HCT116 (cell line): Measurements from ENCODE around the gene ATXN7L1. TPM values are rescaled to one million over a fixed set of nuclear protein-coding genes. Genes with fewer than 3 reads are reported as not detected.
A peak's percentile ranks its signal among the peaks of the same experiment; 100 is the strongest.

Experiments used
- ATAC-seq: fragments of 200-7000 bp; cut with Tn5 transposase; 2 replicates; pipeline ENCODE4 v1.9.1; 2020; ENCODE audit warnings: mild to moderate bottlenecking, moderate library complexity
- BruUV-seq: library from RNA; stranded (reverse); fragments of 400-500 nt; replicated peaks from 2 replicates; lab custom pipeline; 2021; lab: Mats Ljungman, UMichigan
- CTCF ChIA-PET: fragments of 300-600 bp; sonication (Branson Sonifier 250); formaldehyde crosslinking; loops from one replicate; lab custom pipeline; 2021; ENCODE audit warnings: antibody characterized with exemption; lab: Charles Lee
- POLR2A ChIA-PET: fragments of 300-600, 350-600 bp; sonication (Branson Sonifier 250); formaldehyde crosslinking; loops from one replicate; lab custom pipeline; 2021; ENCODE audit warnings: antibody characterized with exemption; lab: Charles Lee
- RAD21 ChIA-PET, 2 experiments: fragments of 300-600 bp; sonication (Branson Sonifier 250); formaldehyde crosslinking; loops; one replicate each; lab custom pipeline; 2023; ENCODE audit warnings: low total read pairs in 2 of 2; ENCODE audit not compliant: uncharacterized antibody in 2 of 2, unreplicated experiment in 2 of 2, low non-redundant PET in 1 of 2; lab: Charles Lee
- DNase-seq: peaks from one replicate; pipeline ENCODE4 v3.0.0-alpha.2; 2010; ENCODE audit warnings: low read depth, low spot score
- H2AFZ ChIP-seq: fragments of 200-600 bp; shearing (Covaris generic), sonication (generic); 2 replicates; pipeline ENCODE4 v1.6.1; 2017; ENCODE audit warnings: low read depth, mixed run types, mixed read lengths, antibody characterized with exemption, low read length; ENCODE audit not compliant: poor library complexity, severe bottlenecking
- H3K27ac ChIP-seq: 2 replicates; pipeline ENCODE4 v1.5.1; 2012; ENCODE audit warnings: low read depth, low read length
- H3K27me3 ChIP-seq: fragments of 200-600 bp; sonication (generic); 2 replicates; pipeline ENCODE4 v1.6.1; 2016; ENCODE audit warnings: mixed run types, low read length, mixed read lengths; ENCODE audit not compliant: insufficient read depth
- H3K36me3 ChIP-seq, 2 experiments: fragments of 200-500 bp in 1 of 2; fragments of 200-600 bp in 1 of 2; sonication (Bioruptor generic) in 1 of 2; sonication (generic) in 1 of 2; 2 replicates each; pipeline versions ENCODE4 v1.5.1 to v1.6.1; 2014 to 2016; ENCODE audit warnings: low read length in 2 of 2, inconsistent platforms in 1 of 2, mixed read lengths in 1 of 2, mixed run types in 1 of 2; ENCODE audit not compliant: insufficient read depth in 2 of 2, control insufficient read depth in 1 of 2
- H3K4me1 ChIP-seq, 2 experiments: fragments of 200-600 bp in 1 of 2; sonication (generic) in 1 of 2; 2 replicates each; pipeline versions ENCODE4 v1.5.1 to v1.6.1; 2012 to 2017; ENCODE audit warnings: low read length in 2 of 2, inconsistent platforms in 1 of 2, mild to moderate bottlenecking in 1 of 2, mixed read lengths in 1 of 2, mixed run types in 1 of 2, moderate library complexity in 1 of 2; ENCODE audit not compliant: insufficient read depth in 2 of 2, control insufficient read depth in 1 of 2
- H3K4me2 ChIP-seq: fragments of 200-600 bp; sonication (generic); 2 replicates; pipeline ENCODE4 v1.6.1; 2017; ENCODE audit warnings: mixed run types, low read length, mixed read lengths
- H3K4me3 ChIP-seq, 2 experiments: fragments of 200-600 bp in 1 of 2; sonication (generic) in 1 of 2; replicated peaks in 1 of 2; 2 replicates each; pipeline ENCODE4 v1.5.1; 2011 to 2016; ENCODE audit warnings: low read length in 2 of 2, control low read depth in 1 of 2, low read depth in 1 of 2, mild to moderate bottlenecking in 1 of 2, mixed read lengths in 1 of 2, mixed run types in 1 of 2
- H3K79me2 ChIP-seq: fragments of 200-600 bp; sonication (generic); 2 replicates; pipeline ENCODE4 v1.6.1; 2017; ENCODE audit warnings: mild to moderate bottlenecking, mixed run types, low read length, moderate library complexity, mixed read lengths; ENCODE audit not compliant: insufficient read depth
- H3K9ac ChIP-seq: fragments of 200-600 bp; sonication (generic); 2 replicates; pipeline ENCODE4 v1.6.1; 2016; ENCODE audit warnings: low read length, mixed read lengths
- H3K9me2 ChIP-seq: fragments of 200-600 bp; sonication (generic), shearing (Covaris generic); 2 replicates; pipeline ENCODE4 v1.6.1; 2017; ENCODE audit warnings: mixed run types, mild to moderate bottlenecking, moderate library complexity; ENCODE audit not compliant: insufficient read depth
- H3K9me3 ChIP-seq, 2 experiments: fragments of 200-500 bp in 1 of 2; fragments of 200-600 bp in 1 of 2; sonication (Bioruptor generic) in 1 of 2; sonication (generic) in 1 of 2; 2 replicates each; pipeline ENCODE4 v1.6.1; 2014 to 2017; ENCODE audit warnings: low read length in 2 of 2, mixed read lengths in 2 of 2, inconsistent platforms in 1 of 2, low read depth in 1 of 2, mild to moderate bottlenecking in 1 of 2, mixed run types in 1 of 2, moderate library complexity in 1 of 2; ENCODE audit not compliant: control insufficient read depth in 1 of 2, insufficient read depth in 1 of 2
- H4K20me1 ChIP-seq: fragments of 200-600 bp; sonication (generic), shearing (Covaris generic); 2 replicates; pipeline ENCODE4 v1.6.1; 2017; ENCODE audit warnings: mixed run types, mild to moderate bottlenecking, moderate library complexity; ENCODE audit not compliant: insufficient read depth
- CBX3 ChIP-seq: IDR thresholded peaks from 2 replicates; pipeline ENCODE4 v1.6.1; 2012; ENCODE audit warnings: low read depth
- EGR1 ChIP-seq: IDR thresholded peaks from 2 replicates; pipeline ENCODE4 v1.6.1; 2012; ENCODE audit warnings: low read depth
- EZH2 ChIP-seq: fragments of 200-600 bp; sonication (generic); IDR thresholded peaks from 2 replicates; pipeline ENCODE4 v1.6.1; 2017; ENCODE audit warnings: antibody characterized with exemption, mixed run types
- EZH2phosphoT487 ChIP-seq: fragments of 200-600 bp; IDR thresholded peaks from 2 replicates; pipeline ENCODE4 v1.6.1; 2018; ENCODE audit warnings: antibody characterized with exemption, borderline replicate concordance
- FOSL1 ChIP-seq: IDR thresholded peaks from 2 replicates; pipeline ENCODE4 v1.6.1; 2012; ENCODE audit warnings: low read depth
- JUND ChIP-seq: IDR thresholded peaks from 2 replicates; pipeline ENCODE4 v1.6.1; 2012
- POLR2AphosphoS5 ChIP-seq: IDR thresholded peaks from 2 replicates; pipeline ENCODE4 v1.6.1; 2011; ENCODE audit warnings: mild to moderate bottlenecking, low read depth, low read length, moderate library complexity
- RAD21 ChIP-seq: IDR thresholded peaks from 2 replicates; pipeline ENCODE4 v1.6.1; 2012; ENCODE audit warnings: low read depth, mild to moderate bottlenecking
- SIN3A ChIP-seq: IDR thresholded peaks from 2 replicates; pipeline ENCODE4 v1.6.1; 2012; ENCODE audit warnings: low read depth
- SRF ChIP-seq: IDR thresholded peaks from 2 replicates; pipeline ENCODE4 v1.6.1; 2012; ENCODE audit warnings: low read depth
- TCF7L2 ChIP-seq: IDR thresholded peaks from 2 replicates; pipeline ENCODE4 v1.7.0; 2011; ENCODE audit warnings: borderline replicate concordance, inconsistent platforms; ENCODE audit not compliant: insufficient read depth, insufficient read length; ENCODE audit errors: extremely low read depth
- intact Hi-C: fragments of 100-400 bp; cut with micrococcal nuclease; formaldehyde crosslinking; loops from 2 replicates; pipeline ENCODE4 v1.10.0; 2022
- total RNA-seq: library from RNA; stranded (reverse); gene quantifications from one replicate; pipeline ENCODE4 v1.2.1, GENCODE V29; 2021; ENCODE audit not compliant: unreplicated experiment
- TF ChIP-seq, protein P1 (sequence below): IDR thresholded peaks from 2 replicates; pipeline ENCODE4 v1.6.1; 2012; ENCODE audit warnings: low read depth
- TF ChIP-seq, protein P2 (sequence below): IDR thresholded peaks from 2 replicates; pipeline ENCODE4 v1.6.1; 2011; ENCODE audit warnings: mild to moderate bottlenecking, low read length, moderate library complexity; ENCODE audit not compliant: insufficient replicate concordance; ENCODE audit errors: extremely low read depth
- TF ChIP-seq, protein P3 (sequence below): IDR thresholded peaks from 2 replicates; pipeline ENCODE4 v1.6.1; 2012
- TF ChIP-seq, protein P4 (sequence below): IDR thresholded peaks from 2 replicates; pipeline ENCODE4 v1.6.1; 2012

ATXN7L1 gene
- total RNA-seq, 1 experiment from 2014 or later = 11.5 TPM

DNA sequence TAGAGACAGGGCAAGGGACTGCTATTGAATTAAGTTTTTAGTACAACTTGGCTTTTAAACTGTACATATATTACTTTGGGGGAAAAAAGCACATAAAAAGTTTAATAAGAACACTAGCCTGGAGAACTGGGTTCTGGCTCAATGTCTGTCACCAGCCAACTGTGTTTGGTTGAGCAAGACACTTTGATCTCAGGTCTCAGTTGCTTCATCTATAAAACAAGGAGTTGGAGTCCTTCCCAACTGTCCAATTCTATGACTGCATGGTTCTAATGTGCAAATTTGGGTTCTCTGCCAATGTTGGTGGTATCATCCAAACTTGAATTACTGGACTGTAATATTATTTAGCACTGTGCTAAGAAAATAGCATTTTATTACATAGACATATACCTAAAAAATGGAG is 50.3 kb downstream of the ATXN7L1 start:
- Histone ChIP-seq H2AFZ (no peak overlapping the region), H3K9me2 (no peaks in the 10 kb centered on the region), H3K27me3 (no peaks in the 10 kb centered on the region), H4K20me1 (no peaks in the 10 kb centered on the region), H3K36me3 (no peaks in the 10 kb centered on the region), H3K4me2 (no peak overlapping the region), H3K4me3 (no peak overlapping the region), H3K4me1 (peaks cover 28 to 41% of the 10 kb centered on the region in 2 experiments), H3K79me2 (peaks cover 4% of the 10 kb centered on the region; the same call in 1 of the 2 replicates), H3K9me3 (no peaks in the 10 kb centered on the region), H3K9ac (no peak overlapping the region), H3K27ac (no peak overlapping the region)
- intact Hi-C loops = no loop called here
- BruUV-seq = no TSS peak
- POLR2A ChIA-PET = no interaction called here
- CTCF ChIA-PET = no interaction called here
- DNase-seq (no peak), ATAC-seq (no peak)
- RAD21 ChIA-PET = no interaction called here
- TF ChIP-seq, protein P1, sequence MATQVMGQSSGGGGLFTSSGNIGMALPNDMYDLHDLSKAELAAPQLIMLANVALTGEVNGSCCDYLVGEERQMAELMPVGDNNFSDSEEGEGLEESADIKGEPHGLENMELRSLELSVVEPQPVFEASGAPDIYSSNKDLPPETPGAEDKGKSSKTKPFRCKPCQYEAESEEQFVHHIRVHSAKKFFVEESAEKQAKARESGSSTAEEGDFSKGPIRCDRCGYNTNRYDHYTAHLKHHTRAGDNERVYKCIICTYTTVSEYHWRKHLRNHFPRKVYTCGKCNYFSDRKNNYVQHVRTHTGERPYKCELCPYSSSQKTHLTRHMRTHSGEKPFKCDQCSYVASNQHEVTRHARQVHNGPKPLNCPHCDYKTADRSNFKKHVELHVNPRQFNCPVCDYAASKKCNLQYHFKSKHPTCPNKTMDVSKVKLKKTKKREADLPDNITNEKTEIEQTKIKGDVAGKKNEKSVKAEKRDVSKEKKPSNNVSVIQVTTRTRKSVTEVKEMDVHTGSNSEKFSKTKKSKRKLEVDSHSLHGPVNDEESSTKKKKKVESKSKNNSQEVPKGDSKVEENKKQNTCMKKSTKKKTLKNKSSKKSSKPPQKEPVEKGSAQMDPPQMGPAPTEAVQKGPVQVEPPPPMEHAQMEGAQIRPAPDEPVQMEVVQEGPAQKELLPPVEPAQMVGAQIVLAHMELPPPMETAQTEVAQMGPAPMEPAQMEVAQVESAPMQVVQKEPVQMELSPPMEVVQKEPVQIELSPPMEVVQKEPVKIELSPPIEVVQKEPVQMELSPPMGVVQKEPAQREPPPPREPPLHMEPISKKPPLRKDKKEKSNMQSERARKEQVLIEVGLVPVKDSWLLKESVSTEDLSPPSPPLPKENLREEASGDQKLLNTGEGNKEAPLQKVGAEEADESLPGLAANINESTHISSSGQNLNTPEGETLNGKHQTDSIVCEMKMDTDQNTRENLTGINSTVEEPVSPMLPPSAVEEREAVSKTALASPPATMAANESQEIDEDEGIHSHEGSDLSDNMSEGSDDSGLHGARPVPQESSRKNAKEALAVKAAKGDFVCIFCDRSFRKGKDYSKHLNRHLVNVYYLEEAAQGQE = no peak
- TF ChIP-seq TCF7L2 = peak; percentile 32

DNA sequence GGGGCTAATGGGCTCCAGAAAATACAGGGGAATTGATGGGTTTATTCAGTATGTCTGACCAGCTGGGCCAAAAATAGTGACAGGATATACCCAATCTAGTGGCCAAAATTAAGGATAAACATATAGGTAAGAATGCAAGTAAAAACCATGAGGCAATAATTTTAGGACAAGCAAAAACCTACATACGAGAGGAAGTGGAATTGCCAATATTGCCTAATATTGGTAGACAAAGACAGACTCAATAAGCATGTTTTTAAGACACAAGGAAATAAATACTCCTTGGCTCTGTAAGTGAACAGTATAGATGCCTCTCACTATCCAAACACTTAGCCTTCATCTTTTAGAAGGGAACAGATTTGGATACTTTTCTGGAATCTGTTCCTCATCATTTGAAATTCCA is 51.0 kb downstream of the ATXN7L1 start:
- peaks cover 4% of the 10 kb centered on the region; the same call in 1 of the 2 replicates for H3K79me2 ChIP-seq
- ATAC-seq (no peak), DNase-seq (no peak)
- no peaks in the 10 kb centered on the region for H3K36me3 ChIP-seq
- CTCF ChIA-PET = no interaction called here
- H4K20me1 ChIP-seq = no peaks in the 10 kb centered on the region
- no peak overlapping the region for H3K4me2 ChIP-seq
- no peaks in the 10 kb centered on the region for H3K27me3 ChIP-seq
- intact Hi-C loops = no loop called here
- no peak overlapping the region for H3K4me3 ChIP-seq
- no peaks in the 10 kb centered on the region for H3K9me3 ChIP-seq
- no peak overlapping the region for H2AFZ ChIP-seq
- no TSS peak for BruUV-seq
- H3K9ac ChIP-seq = no peak overlapping the region
- RAD21 ChIA-PET = no interaction called here
- H3K9me2 ChIP-seq = no peaks in the 10 kb centered on the region
- no peak overlapping the region for H3K27ac ChIP-seq
- peaks cover 22 to 33% of the 10 kb centered on the region in 2 experiments for H3K4me1 ChIP-seq
- POLR2A ChIA-PET = no interaction called here
- TF ChIP-seq EZH2phosphoT487 (no peak), SRF (no peak), JUND (no peak), CBX3 (no peak), RAD21 (no peak), POLR2AphosphoS5 (no peak), FOSL1 (no peak), EZH2 (no peak), EGR1 (no peak), SIN3A (no peak)
- TF ChIP-seq, protein P2, sequence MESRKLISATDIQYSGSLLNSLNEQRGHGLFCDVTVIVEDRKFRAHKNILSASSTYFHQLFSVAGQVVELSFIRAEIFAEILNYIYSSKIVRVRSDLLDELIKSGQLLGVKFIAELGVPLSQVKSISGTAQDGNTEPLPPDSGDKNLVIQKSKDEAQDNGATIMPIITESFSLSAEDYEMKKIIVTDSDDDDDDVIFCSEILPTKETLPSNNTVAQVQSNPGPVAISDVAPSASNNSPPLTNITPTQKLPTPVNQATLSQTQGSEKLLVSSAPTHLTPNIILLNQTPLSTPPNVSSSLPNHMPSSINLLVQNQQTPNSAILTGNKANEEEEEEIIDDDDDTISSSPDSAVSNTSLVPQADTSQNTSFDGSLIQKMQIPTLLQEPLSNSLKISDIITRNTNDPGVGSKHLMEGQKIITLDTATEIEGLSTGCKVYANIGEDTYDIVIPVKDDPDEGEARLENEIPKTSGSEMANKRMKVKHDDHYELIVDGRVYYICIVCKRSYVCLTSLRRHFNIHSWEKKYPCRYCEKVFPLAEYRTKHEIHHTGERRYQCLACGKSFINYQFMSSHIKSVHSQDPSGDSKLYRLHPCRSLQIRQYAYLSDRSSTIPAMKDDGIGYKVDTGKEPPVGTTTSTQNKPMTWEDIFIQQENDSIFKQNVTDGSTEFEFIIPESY = no peak
- TF ChIP-seq, protein P3, sequence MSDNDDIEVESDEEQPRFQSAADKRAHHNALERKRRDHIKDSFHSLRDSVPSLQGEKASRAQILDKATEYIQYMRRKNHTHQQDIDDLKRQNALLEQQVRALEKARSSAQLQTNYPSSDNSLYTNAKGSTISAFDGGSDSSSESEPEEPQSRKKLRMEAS = no peak
- TF ChIP-seq, protein P4, sequence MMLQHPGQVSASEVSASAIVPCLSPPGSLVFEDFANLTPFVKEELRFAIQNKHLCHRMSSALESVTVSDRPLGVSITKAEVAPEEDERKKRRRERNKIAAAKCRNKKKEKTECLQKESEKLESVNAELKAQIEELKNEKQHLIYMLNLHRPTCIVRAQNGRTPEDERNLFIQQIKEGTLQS = no peak
